DOHH2 (cell line): ENCODE measurements around the gene CHST13.

Experiments used
- CTCF ChIP-seq: fragments of 200-600 bp; sonication (generic); IDR thresholded peaks from one replicate; pipeline ENCODE4 v1.5.1; 2014; ENCODE audit warnings: antibody characterized with exemption, mild to moderate bottlenecking, low read depth, low read length; ENCODE audit not compliant: poor library complexity, severe bottlenecking
- EZH2phosphoT487 ChIP-seq: fragments of 200-600 bp; sonication (generic); IDR thresholded peaks from 2 replicates; pipeline ENCODE4 v1.6.1; 2017; ENCODE audit warnings: borderline replicate concordance, mild to moderate bottlenecking, antibody characterized with exemption, low read length, moderate library complexity, mixed read lengths

- TF ChIP-seq CTCF (no peak), EZH2phosphoT487 (no peak)
Measured at GRCh38 chr3:126498461-126498860, 25.5 kb upstream of the CHST13 start.
